ENCODE measurements around the gene FAM222A.
"Not testable (repeated sequence)": the region's sequence is repeated elsewhere in the genome, so short reads cannot be mapped to it uniquely, and the experiment has no call there.

The FAM222A gene

GRCh38 chr12:109693653-109694600 is 19.7 kb upstream of the FAM222A start:
- DNase-seq = no peak

- DNase-seq = not testable (repeated sequence)
Measured at GRCh38 chr12:109694629-109695028, 19.0 kb upstream of the FAM222A start.

GRCh38 chr12:109695416-109695815 is 18.2 kb upstream of the FAM222A start:
- no peak for DNase-seq

DNA sequence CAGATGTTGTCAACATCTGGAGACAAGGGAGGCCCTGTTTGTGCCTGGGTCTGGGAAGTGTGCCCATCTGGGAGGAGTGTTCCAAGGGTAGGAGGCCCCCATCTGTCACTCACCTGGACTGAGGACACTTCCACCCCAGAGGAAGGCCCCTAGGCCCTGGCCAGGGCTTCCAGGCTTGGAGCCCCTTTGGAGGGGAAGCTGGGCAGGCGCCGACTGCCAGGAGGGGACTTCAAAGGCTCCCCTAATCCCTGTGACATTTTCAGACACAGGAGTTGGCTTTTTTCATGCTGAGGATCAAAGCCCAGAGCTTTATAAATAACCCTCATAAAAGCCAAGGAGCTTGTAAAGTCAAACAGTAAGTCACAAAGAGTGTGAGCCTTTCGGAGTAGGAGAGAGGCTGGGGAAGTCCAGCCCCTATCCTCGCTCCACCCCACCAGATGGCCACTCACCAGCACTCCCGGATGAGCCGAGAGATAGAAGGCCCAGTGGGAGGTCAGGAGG is 17.6 kb upstream of the FAM222A start:
- no peak for DNase-seq

DNA sequence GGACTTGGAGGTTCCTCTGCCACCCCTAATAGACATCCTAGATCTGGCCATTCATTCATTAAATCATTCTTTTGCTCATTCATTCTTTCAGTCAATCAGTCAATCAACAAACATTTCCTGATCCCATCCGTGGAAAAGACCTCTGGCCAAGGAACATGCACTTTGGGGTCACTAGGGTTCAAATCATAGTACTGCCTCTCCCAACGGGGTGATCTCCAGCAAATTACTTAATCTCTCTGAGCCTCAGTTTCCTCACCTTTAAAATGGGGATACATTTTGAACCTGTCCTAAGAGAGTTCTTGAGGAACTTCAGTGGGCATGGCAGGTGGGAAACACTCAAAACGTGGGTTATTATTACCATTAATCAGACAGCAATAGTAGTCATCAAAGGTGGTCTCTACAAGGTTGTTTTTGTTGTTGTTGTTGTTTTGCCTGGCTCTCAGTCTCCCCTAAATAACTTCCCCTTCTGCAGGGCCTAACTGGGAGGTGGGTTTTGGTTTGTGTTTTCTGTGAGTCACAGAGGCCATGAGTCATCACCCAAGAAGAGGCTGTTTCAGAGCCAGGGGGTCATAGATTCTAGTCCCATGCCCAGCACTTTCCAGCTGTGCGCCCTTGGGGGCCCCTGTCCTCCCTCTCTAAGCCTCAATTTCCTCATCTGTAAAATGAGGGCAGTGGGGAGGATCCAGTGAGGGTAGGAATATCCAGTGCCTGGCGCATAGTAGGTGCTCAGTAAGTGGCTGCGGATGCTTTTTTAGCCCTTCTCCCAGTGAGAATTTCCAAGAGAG is 16.9 kb upstream of the FAM222A start:
- peak; percentile 39 for DNase-seq

GRCh38 chr12:109697270-109697553 is 16.4 kb upstream of the FAM222A start:
- DNase-seq = no peak

DNA sequence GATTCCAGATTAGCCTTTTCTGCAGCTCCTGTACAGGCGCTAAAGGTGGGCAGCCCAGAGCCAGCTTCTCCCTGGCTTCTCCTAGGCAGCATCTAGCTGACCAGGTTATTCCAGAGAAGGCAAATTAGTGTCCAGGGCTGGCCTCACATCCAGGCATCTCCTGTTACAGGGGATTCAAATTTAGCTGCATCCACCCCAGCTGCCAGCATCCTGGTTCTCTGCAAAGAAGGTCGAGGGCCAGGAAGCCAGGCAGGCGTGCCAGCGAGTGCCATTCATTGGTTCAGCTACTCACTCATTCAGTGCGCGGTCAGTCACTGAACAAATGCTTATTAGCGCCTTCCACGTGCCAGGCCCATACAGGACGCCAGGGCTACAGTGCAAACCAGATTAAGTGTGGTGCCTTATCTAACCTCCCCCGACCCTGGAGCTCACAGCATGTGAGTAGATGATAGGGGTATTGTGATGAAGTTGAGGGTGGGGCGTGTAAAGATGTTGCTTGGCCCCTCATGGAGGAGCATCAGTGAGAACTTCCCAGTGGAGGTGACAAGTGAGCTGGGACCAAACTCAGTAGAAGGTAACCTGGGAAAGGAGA is 15.7 kb upstream of the FAM222A start:
- peak; percentile 91 for DNase-seq

DNA sequence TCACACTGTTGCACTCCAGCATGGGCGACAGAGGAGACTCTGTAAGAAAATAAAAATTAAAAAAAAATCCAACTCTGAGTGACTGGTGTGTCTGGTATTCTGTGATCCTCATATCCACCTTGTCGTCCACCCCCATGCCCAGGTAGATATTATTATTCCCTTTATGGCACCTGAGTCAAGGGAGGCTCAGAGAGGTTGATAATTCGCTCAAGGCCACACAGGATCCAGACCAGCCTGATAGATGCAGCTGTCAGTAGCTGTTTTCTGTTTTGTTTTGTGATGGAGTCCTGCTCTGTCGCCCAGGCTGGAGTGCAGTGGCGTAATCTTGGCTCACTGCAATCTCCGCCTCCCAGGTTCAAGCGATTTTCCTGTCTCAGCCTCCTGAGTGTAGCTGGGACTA is 14.8 kb upstream of the FAM222A start:
- no peak for DNase-seq

GRCh38 chr12:109701064-109701463 is 12.6 kb upstream of the FAM222A start:
- DNase-seq = no peak

- no peak for DNase-seq
Measured at GRCh38 chr12:109702111-109702841, 11.3 kb upstream of the FAM222A start.

DNA sequence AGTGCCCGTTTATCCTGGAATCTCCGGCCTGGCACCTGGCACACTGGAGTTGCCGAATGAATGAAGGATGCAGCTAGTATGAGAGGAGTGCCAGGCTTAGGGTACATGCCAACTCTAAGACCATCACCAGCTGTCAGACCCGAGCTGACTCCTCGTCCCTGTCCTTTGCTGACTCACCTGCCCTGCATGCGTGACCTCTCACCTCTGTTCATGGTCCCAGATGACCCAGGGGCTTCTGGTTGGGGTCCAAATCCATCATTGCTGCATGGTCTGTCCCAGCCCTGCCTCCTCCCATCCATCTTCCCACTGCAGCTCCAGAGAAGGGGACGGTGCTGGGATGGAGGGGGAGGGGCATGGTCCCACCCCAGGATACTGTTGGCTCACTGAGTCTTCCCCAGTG is 9.9 kb upstream of the FAM222A start:
- no peak for DNase-seq

DNA sequence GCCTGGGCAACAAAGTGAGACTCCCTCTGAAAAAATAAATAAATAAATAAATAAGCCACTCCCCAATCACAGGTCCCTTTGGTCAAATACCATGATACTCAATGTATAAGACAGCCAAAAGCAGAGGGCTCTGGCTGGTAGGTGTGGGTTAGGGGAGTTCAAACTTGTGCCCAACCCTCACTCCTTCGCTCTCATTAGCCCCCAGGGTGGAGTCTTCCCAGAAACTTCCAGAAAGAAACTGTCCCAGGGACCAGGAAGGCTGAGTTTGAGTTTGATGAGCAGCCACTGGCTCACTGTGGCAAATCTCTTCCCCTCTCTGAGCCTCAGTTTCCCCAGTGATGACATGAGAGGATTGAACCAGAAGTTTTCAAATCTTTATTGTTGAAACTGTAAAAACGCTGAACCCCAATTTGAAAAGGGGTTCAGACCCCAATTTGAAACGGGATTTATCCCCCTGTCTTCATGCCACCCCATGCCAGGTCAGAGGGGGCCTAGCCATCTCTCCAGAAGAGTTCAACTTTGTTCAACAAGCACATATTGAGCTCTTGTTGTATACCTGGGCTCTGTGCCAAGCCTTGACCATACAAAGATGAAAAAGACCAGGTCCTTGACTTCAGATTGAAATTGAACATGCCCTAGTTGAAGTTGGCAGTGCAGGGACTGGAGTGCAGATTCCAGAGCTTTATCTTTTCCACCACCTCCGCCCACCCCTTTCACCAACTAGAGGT is 9.1 kb upstream of the FAM222A start:
- no peak for DNase-seq

GRCh38 chr12:109705291-109705690 is 8.3 kb upstream of the FAM222A start:
- no peak for DNase-seq

DNA sequence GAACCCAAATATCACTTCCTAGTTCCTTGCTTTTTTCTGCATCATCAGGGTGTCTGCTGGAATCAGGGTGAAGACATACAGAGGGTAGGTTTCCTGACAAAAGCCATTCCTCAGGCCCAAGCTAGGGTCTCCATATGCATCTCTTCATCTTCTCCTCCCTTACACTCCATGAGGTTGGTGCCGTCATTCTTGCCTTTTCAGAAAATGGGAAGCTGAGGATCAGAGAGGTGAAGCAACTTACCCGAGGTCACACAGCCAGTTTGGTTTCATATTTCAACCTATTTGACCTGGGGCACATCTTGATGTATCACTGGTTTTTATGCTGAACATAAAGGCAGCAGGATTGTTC is 7.3 kb upstream of the FAM222A start:
- no peak for DNase-seq

DNA sequence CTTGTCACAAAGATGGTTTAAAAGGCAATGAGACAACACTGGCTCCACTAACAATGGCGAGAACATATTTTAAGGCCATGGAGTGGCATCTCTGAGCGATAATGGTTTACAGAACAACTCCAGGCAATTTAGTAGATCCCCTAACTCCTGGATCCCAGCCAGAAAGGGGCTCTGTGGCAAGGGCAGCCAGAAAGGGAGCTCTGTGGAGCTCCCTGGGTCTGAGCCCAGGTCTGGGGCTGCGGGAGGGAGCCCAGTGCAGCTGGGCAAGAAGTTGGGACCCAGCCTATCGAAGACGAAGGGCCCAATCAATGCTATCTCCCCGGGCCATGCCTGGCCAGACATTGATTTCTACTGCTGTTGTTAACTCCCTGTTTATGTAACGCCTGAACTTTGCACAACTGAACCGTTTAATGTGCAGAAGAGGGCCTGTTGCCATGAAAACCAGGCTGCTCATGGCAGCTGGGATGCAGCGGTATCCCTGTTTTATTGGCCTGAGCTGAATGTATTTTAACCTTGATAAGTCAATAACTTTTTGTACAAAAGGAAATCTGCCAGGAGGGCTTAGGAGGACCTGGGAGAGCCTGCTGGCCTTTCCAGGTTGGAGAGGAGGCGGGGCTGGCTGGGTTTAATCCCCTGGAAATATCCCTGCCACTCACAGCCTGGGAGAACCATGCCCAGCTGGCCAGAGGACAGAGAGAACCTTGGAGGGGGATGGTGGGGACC is 6.7 kb upstream of the FAM222A start:
- DNase-seq = no peak

DNA sequence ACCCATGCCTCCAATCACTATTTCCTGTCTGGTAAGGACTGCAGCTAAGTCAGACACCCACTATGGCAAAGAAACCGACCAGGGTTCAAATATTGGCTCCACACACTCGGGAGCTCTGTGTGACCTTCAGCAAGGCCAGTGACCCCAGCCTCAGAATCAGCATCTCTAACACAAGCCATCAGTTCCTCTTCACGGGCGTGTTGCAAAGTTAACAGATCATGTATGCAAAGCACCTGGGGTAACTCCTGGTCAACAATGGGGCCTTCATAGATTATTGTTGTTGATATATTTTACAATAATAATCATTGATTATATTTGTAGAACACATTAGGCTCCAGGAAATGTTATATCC is 6.2 kb upstream of the FAM222A start:
- no peak for DNase-seq

GRCh38 chr12:109708939-109709338 is 4.7 kb upstream of the FAM222A start:
- DNase-seq = no peak

DNA sequence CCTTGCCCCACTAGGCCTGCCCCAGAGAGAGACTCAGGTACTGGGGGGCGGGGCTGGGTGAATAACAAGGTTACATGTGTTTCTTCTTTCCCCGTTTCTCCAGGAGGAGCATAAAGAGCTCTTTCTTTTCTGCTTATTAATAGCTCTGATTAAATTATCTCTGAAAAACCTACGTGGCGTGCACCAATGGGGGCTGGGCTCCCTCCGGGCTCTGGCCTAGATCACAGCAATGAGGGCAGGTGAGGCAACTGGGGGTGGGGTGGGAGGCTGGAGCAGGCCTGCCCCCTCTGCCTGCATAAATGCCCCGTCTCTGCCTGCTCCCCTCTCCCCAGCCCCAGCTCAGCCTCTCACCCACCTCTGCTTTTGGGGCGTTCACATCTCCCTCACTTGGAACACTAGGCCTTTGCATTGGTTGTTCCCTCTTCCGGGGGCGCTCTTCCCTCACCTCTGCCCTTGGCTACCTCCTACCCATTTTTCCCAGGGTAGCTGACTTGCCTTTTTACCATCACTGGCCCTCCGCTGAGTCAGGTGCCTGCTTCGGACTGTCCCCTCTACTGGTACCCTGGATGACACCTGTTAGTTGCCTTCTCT is 4.1 kb upstream of the FAM222A start:
- DNase-seq = no peak

- DNase-seq = no peak
Measured at GRCh38 chr12:109710205-109710746, 3.3 kb upstream of the FAM222A start.

DNA sequence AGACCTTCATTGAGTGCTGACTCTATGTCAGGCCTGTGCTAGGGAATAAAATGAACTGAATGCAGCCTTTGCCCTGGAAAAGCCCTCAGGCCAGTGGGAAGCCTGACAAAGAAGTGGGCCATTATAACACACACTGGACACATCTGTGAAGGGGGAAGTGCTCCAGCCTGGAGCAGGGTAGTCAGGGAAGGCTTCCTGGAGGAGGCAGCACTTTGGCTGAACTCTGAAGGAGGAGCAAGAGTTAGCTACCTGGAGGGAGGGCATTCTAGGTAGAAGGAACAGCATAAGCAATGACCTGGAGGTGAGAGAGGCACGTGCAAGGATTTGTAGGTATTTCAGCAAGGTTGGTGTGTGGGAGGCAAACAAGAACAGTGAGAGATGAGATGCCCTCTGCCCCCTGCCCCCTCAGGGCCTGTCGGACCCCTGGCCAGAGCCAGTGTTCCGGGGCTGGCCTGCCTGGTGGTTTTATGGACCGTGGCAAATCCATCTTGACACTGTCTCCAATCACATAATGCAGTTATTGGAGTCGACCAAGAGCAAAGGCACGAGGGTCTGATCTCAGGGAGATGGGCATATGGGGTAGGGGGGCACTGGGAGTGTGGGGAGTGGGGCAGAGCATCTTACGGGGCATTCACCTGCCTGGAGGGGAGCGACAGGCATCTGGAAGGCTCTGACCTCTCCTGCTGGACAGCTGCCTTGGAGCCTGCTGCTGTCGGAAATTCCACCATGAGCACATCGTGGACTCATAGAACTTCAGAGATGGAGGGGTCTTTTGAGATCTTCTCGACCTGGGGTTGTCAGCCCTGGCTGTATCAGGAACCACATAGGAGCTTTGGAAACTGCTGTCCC is 2.7 kb upstream of the FAM222A start:
- DNase-seq = no peak

All from hematopoietic multipotent progenitor cell treated with erythropoietin and hydrocortisone succinate and interleukin-3 and kit ligand, for 4 days (in vitro differentiated cells).